HL-60 (cell line): Measurements from ENCODE around the gene BUB1.

Experiments
- DNase-seq, 2 experiments: peaks; one replicate each; pipeline ENCODE4 v3.0.0-alpha.2; 2010 to 2020; ENCODE audit warnings: low read depth in 1 of 2, low spot score in 1 of 2
- H3K27ac ChIP-seq: fragments of 250-450 bp; sonication (Bioruptor Pico); replicated peaks from 2 replicates; pipeline ENCODE4 v1.5.1; 2020; ENCODE audit warnings: mild to moderate bottlenecking, moderate library complexity
- H3K27me3 ChIP-seq: fragments of 250-450 bp; sonication (Bioruptor Pico); 2 replicates; pipeline ENCODE4 v1.5.1; 2021; ENCODE audit warnings: mild to moderate bottlenecking, moderate library complexity; ENCODE audit not compliant: insufficient read depth, poor library complexity, severe bottlenecking
- H3K4me3 ChIP-seq: replicated peaks from 2 replicates; pipeline ENCODE4 v1.5.1; 2011; ENCODE audit warnings: mild to moderate bottlenecking, control low read depth, low read length; ENCODE audit not compliant: insufficient read depth
- GABPA ChIP-seq: IDR thresholded peaks from 2 replicates; pipeline ENCODE4 v1.6.1; 2012; ENCODE audit warnings: low read depth
- POLR2AphosphoS5 ChIP-seq: IDR thresholded peaks from 2 replicates; pipeline ENCODE4 v1.6.1; 2012; ENCODE audit warnings: low read depth
- REST ChIP-seq: IDR thresholded peaks from 2 replicates; pipeline ENCODE4 v1.6.1; 2012; ENCODE audit warnings: low read depth; ENCODE audit not compliant: insufficient replicate concordance
- SPI1 ChIP-seq: IDR thresholded peaks from 2 replicates; pipeline ENCODE4 v1.6.1; 2012; ENCODE audit warnings: low read depth, mild to moderate bottlenecking, borderline replicate concordance
- TF ChIP-seq, protein P1 (sequence below): IDR thresholded peaks from one replicate; pipeline ENCODE4 v1.5.1; 2011; ENCODE audit warnings: low read length, control low read depth, inconsistent platforms; ENCODE audit not compliant: insufficient read depth

Gene BUB1

GRCh38 chr2:110657724-110658305 is 20.0 kb downstream of the BUB1 start:
- DNase-seq = no peak
- no peak for TF ChIP-seq REST
- TF ChIP-seq, protein P1, sequence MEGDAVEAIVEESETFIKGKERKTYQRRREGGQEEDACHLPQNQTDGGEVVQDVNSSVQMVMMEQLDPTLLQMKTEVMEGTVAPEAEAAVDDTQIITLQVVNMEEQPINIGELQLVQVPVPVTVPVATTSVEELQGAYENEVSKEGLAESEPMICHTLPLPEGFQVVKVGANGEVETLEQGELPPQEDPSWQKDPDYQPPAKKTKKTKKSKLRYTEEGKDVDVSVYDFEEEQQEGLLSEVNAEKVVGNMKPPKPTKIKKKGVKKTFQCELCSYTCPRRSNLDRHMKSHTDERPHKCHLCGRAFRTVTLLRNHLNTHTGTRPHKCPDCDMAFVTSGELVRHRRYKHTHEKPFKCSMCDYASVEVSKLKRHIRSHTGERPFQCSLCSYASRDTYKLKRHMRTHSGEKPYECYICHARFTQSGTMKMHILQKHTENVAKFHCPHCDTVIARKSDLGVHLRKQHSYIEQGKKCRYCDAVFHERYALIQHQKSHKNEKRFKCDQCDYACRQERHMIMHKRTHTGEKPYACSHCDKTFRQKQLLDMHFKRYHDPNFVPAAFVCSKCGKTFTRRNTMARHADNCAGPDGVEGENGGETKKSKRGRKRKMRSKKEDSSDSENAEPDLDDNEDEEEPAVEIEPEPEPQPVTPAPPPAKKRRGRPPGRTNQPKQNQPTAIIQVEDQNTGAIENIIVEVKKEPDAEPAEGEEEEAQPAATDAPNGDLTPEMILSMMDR = no peak
- TF ChIP-seq GABPA = no peak
- TF ChIP-seq POLR2AphosphoS5 = no peak
- TF ChIP-seq SPI1 = no peak
- Histone ChIP-seq H3K4me3 (no peak overlapping the region), H3K27ac (no peak overlapping the region), H3K27me3 (no peaks in the 10 kb centered on the region)

GRCh38 chr2:110655701-110656100 is 22.2 kb downstream of the BUB1 start:
- Histone ChIP-seq H3K4me3 (no peak overlapping the region), H3K27ac (no peak overlapping the region), H3K27me3 (no peaks in the 10 kb centered on the region)
- DNase-seq = no peak
- no peak for TF ChIP-seq SPI1
- TF ChIP-seq GABPA = no peak
- TF ChIP-seq, protein P1 = no peak
- no peak for TF ChIP-seq POLR2AphosphoS5
- no peak for TF ChIP-seq REST

GRCh38 chr2:110653861-110654260 is 24.0 kb downstream of the BUB1 start:
- TF ChIP-seq SPI1 (no peak), POLR2AphosphoS5 (no peak), GABPA (no peak), REST (no peak)
- TF ChIP-seq, protein P1 = no peak
- Histone ChIP-seq H3K27ac (no peak overlapping the region), H3K27me3 (no peaks in the 10 kb centered on the region), H3K4me3 (no peak overlapping the region)
- DNase-seq = no peak
